Gastroesophageal sphincter (tissue), 4 donors: ENCODE results near the gene BARHL2. TPM values are rescaled to one million over a fixed set of nuclear protein-coding genes. Genes with fewer than 3 reads are reported as not detected.

Experiments
- ATAC-seq: fragments of 150-250 bp; one replicate; pipeline ENCODE4 v1.9.1; 2016; ENCODE audit warnings: mild to moderate bottlenecking, moderate library complexity
- H3K27ac ChIP-seq, 4 donors: fragments of 200-600 bp; sonication (generic) in 3 of 4; 1 replicate in 3 of 4; 2 replicates in 1 of 4; pipeline ENCODE4 v1.5.1; 2016 to 2019
- H3K27me3 ChIP-seq: fragments of 200-600 bp; sonication (generic); one replicate; pipeline ENCODE4 v1.5.1; 2019
- H3K36me3 ChIP-seq, 2 donors: fragments of 200-600 bp; sonication (generic); one replicate each; pipeline ENCODE4 v1.5.1; 2019; ENCODE audit warnings: control low read depth in 1 of 2
- H3K4me1 ChIP-seq, 3 donors: fragments of 200-600 bp; sonication (generic); 1 replicate in 2 of 3; 2 replicates in 1 of 3; pipeline ENCODE4 v1.5.1; 2016 to 2019; ENCODE audit warnings: control low read depth in 2 of 3
- H3K4me3 ChIP-seq, 2 donors: fragments of 200-600 bp; sonication (generic); one replicate each; pipeline ENCODE4 v1.5.1; 2019; ENCODE audit warnings: mild to moderate bottlenecking in 1 of 2, moderate library complexity in 1 of 2
- H3K9me3 ChIP-seq, 3 donors: fragments of 200-600 bp; sonication (generic); one replicate each; pipeline ENCODE4 v1.5.1; 2017 to 2019; ENCODE audit warnings: control low read depth in 2 of 3
- EP300 ChIP-seq: sonication (generic); formaldehyde crosslinking; IDR thresholded peaks from one replicate; pipeline ENCODE4 v1.6.1; 2017; ENCODE audit warnings: antibody characterized with exemption, mild to moderate bottlenecking
- POLR2A ChIP-seq, 2 donors: fragments of 450-650 bp; IDR thresholded peaks; one replicate each; pipeline ENCODE4 v1.6.1; 2017; ENCODE audit warnings: antibody characterized with exemption in 2 of 2, mild to moderate bottlenecking in 2 of 2, moderate library complexity in 1 of 2
- POLR2AphosphoS5 ChIP-seq: sonication (generic); formaldehyde crosslinking; IDR thresholded peaks from one replicate; pipeline ENCODE4 v1.6.1; 2017; ENCODE audit warnings: antibody characterized with exemption
- WGBS, 2 donors: methylation state at CpG; one replicate each; pipeline ENCODE4 v1.1.5; 2018; ENCODE audit warnings: low coverage in 1 of 2; 5-methylcytosine and 5-hydroxymethylcytosine counted together
- total RNA-seq, 4 donors: library from RNA; depleted of rRNA; stranded (reverse); fragments of >200 nt; gene quantifications; one replicate each; pipeline ENCODE4 v1.1.0, GENCODE V29; 2016
- TF ChIP-seq, protein P1 (sequence below), 4 experiments: fragments of 200-600 bp in 2 of 4; fragments of 450-650 bp in 2 of 4; sonication (generic) in 1 of 4; IDR thresholded peaks; one replicate each; pipeline ENCODE4 v1.5.1; 2017 to 2019; ENCODE audit warnings: antibody characterized with exemption in 4 of 4, mild to moderate bottlenecking in 2 of 4, moderate library complexity in 2 of 4

BARHL2 gene
- total RNA-seq, 4 donors from 2014 or later = not detected

DNA sequence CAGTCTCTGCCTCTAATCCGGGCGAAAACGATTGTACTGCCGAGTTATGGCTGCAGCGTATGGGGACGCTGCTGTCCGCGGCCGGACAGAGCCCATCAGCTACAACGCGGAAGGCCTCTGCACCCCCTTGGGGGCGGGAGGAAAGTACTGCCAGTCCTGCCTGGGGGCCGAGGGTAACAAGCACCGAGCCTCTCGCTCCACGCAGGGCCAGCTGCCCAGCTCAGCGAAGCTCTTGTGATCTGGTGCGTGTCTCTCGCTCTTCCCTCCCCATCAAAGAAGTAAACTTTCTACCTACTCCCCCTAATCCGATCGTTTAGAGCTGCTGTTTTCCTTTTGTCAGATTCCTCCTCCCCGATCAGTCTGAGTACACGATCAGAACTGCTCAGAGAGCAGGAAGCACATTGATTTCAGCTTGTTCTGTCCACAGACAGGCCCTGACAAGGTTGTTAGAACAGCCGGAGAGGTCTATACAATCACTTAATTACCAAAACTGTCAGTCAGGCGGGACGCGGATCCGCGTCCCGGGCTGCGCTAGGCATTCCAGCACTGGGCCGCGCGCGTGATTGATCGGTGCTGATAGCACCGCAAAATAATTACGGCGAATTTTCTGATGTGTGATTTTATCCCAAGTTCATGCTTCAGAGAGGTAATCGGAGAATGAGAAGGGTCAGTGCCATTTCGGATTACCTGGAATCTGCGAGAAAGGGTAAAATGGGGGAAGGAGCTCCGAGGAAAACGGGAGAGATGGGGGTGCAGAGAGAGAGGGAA lies 8.7 kb upstream of the BARHL2 start:
- Histone ChIP-seq H3K36me3 (no peaks in the 10 kb centered on the region), H3K27me3 (peaks cover 100% of the 10 kb centered on the region), H3K27ac (no peak overlapping the region), H3K4me3 (peak overlapping the region in 1 of 2 donors; percentile 39), H3K9me3 (peaks cover 0 to 14% (median 0%) of the 10 kb centered on the region in 3 donors), H3K4me1 (peaks cover 0 to 65% (median 23%) of the 10 kb centered on the region in 3 donors)
- 0 to 2% methylated on average over 15 to 24 of the region's 44 CpGs for WGBS, 2 donors
- no peak for ATAC-seq
- no peak for TF ChIP-seq POLR2AphosphoS5
- TF ChIP-seq, protein P1, sequence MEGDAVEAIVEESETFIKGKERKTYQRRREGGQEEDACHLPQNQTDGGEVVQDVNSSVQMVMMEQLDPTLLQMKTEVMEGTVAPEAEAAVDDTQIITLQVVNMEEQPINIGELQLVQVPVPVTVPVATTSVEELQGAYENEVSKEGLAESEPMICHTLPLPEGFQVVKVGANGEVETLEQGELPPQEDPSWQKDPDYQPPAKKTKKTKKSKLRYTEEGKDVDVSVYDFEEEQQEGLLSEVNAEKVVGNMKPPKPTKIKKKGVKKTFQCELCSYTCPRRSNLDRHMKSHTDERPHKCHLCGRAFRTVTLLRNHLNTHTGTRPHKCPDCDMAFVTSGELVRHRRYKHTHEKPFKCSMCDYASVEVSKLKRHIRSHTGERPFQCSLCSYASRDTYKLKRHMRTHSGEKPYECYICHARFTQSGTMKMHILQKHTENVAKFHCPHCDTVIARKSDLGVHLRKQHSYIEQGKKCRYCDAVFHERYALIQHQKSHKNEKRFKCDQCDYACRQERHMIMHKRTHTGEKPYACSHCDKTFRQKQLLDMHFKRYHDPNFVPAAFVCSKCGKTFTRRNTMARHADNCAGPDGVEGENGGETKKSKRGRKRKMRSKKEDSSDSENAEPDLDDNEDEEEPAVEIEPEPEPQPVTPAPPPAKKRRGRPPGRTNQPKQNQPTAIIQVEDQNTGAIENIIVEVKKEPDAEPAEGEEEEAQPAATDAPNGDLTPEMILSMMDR (IDR thresholded peaks at IDR 0.05) = no peak

DNA sequence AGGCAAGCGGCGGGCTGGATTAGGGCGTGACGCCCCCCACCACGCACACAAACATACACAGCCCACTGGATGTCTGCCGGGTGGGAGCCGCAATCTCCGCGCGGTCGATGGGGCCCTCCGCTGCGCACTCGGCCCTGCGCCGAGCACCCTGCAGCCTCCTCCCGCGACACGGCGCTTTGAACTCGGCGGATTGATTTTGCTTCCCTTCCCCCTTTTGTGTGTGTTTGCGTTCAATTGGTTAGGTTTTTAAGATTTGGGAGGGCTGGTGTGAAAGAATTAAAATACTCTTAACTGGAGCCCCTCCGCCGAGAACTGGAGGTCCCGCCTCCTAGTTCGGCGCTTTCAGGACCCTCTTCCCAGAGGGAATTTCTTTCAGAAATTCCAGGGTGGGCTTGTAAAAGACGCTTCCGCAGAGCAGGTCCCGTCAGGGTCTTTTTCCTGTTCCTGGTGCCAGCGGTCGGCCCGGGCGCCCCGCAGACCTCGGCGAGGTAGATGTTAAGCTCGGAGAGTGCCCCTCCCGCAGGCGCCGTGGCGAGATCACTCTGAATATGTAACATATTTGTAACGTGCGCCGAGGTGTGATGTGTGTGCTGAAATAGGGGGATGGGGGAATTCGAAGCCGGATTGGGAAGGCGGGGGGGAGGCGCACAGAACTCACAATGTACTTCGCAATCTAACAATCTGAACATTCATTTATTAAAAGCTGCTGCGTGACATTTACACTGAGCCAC lies 8.0 kb upstream of the BARHL2 start:
- Histone ChIP-seq H3K4me1 (peaks cover 0 to 58% (median 19%) of the 10 kb centered on the region in 3 donors), H3K27me3 (peaks cover 100% of the 10 kb centered on the region), H3K27ac (no peak overlapping the region), H3K4me3 (peak overlapping the region in 1 of 2 donors; percentile 39), H3K9me3 (peaks cover 0 to 18% (median 0%) of the 10 kb centered on the region in 3 donors), H3K36me3 (no peaks in the 10 kb centered on the region)
- TF ChIP-seq POLR2AphosphoS5 (no peak), EP300 (no peak), POLR2A (IDR thresholded peaks at IDR 0.05) (no peak)
- TF ChIP-seq, protein P1 (IDR thresholded peaks at IDR 0.05) = no peak
- WGBS, 2 donors = 0 to 8% methylated on average over 4 to 20 of the region's 52 CpGs
- ATAC-seq = no peak

DNA sequence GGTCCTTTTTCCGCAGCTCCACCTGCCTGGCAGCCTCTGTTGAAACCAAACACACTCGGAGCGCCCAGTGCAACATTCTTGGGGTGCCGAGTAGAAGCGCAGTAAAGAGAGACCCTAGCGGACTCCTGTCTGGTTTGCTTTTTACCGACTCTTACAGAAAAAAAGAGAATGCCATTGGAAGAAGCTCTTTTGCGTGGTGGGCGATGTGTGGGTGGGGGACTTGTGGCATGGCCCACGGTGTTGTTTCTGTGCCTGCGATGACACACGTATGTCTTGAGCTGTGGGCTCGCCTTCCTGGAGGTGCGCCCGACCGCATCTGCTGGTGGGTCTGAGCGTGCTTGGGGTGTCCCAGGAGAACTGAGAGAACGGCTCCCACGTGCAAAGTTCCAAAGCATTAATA lies 7.3 kb upstream of the BARHL2 start:
- Histone ChIP-seq H3K36me3 (no peaks in the 10 kb centered on the region), H3K9me3 (peaks cover 0 to 23% (median 0%) of the 10 kb centered on the region in 3 donors), H3K27ac (no peak overlapping the region), H3K27me3 (peaks cover 100% of the 10 kb centered on the region), H3K4me3 (no peak overlapping the region), H3K4me1 (peaks cover 0 to 56% (median 19%) of the 10 kb centered on the region in 3 donors)
- TF ChIP-seq, protein P1 (IDR thresholded peaks at IDR 0.05) = no peak
- TF ChIP-seq POLR2AphosphoS5 = no peak
- no peak for ATAC-seq
- 2 to 6% methylated on average over 9 to 15 of the region's 19 CpGs for WGBS, 2 donors

DNA sequence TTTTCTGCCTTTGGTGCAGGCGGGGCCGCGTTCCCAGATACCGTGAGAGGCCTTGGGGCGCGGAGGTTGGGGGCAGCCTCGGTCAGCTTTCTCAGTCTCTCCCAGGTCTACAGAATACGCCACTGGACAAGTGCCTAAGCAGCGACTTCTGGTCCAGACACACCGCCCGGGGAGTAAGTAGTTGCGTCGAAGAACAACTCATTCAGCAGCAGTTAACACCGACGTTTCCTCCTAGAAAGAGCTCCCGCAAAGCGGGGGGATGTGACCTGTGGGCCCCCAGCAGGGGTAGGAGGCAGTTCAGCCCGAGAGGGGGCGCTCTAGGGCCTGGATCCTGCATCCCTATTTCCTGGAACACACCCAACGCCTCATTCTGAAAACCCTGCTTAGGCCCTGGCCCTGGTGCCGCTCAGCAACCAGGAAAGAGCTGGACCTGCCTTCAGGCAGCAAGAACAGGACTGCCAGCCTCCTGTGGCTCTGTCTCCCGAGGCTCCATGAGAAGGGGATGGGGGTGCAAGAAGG lies 6.5 kb upstream of the BARHL2 start:
- Histone ChIP-seq H3K4me1 (peaks cover 0 to 56% (median 21%) of the 10 kb centered on the region in 3 donors), H3K27me3 (peaks cover 100% of the 10 kb centered on the region), H3K9me3 (peaks cover 0 to 22% (median 0%) of the 10 kb centered on the region in 3 donors), H3K4me3 (peak overlapping the region in 1 of 2 donors; percentile 38), H3K27ac (no peak overlapping the region), H3K36me3 (no peaks in the 10 kb centered on the region)
- no peak for ATAC-seq
- WGBS, 2 donors = 5% methylated on average over 12 of the region's 22 CpGs; no CpG with 5 or more reads in 1 of the 2 donors
- TF ChIP-seq, protein P1 (IDR thresholded peaks at IDR 0.05) = no peak
- no peak for TF ChIP-seq POLR2AphosphoS5
- TF ChIP-seq EP300 = no peak
- no peak for TF ChIP-seq POLR2A (IDR thresholded peaks at IDR 0.05)
